KOPT-K1 (cell line): ENCODE measurements around the gene CCDC116.
"Not testable (repeated sequence)": the region's sequence is repeated elsewhere in the genome, so short reads cannot be mapped to it uniquely, and the experiment has no call there.

Source experiments
- H3K27ac ChIP-seq: fragments of 200-600 bp; sonication (generic); 2 replicates; pipeline ENCODE4 v1.5.1; 2016; ENCODE audit warnings: antibody characterized with exemption, mild to moderate bottlenecking, low read depth, low read length; ENCODE audit not compliant: poor library complexity, severe bottlenecking
- H3K36me3 ChIP-seq: fragments of 200-600 bp; sonication (generic); 2 replicates; pipeline ENCODE4 v1.5.1; 2017; ENCODE audit warnings: antibody characterized with exemption, mild to moderate bottlenecking, low read length, moderate library complexity; ENCODE audit not compliant: insufficient read depth
- H3K9me3 ChIP-seq: fragments of 200-600 bp; sonication (generic); 2 replicates; pipeline ENCODE4 v1.5.1; 2017; ENCODE audit warnings: antibody characterized with exemption, low read length, mild to moderate bottlenecking; ENCODE audit not compliant: insufficient read depth, poor library complexity, severe bottlenecking

Gene CCDC116, protein sequence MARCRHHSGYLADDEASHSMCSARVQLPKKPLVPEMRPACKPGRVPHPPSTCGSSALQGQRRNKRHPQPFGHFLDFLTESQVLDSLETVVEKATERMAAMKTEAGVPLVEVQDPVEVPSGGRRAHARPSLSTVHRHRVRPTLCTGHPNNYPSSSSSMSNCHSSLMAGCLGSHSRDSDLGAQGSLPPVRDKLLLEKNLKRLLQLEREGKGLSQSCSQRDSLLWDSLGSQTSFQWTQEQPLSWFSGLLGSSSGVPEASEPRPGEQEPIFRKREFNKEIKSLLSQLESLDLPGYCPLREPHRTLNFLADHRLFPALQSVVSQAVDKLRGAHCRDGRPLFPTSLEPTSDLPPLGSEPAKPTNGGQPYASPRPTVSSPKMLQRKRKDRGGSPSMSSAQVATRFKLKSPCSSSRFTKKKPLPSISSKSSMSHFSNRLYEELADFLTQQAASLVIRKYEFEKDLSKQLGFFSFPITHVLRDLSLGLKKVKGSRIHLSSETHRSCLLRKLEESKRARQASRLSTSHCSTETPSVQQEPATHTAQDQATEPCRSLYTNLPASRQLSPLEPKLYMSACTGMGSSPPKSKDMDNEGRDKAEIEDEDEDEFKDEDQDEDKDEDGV

DNA sequence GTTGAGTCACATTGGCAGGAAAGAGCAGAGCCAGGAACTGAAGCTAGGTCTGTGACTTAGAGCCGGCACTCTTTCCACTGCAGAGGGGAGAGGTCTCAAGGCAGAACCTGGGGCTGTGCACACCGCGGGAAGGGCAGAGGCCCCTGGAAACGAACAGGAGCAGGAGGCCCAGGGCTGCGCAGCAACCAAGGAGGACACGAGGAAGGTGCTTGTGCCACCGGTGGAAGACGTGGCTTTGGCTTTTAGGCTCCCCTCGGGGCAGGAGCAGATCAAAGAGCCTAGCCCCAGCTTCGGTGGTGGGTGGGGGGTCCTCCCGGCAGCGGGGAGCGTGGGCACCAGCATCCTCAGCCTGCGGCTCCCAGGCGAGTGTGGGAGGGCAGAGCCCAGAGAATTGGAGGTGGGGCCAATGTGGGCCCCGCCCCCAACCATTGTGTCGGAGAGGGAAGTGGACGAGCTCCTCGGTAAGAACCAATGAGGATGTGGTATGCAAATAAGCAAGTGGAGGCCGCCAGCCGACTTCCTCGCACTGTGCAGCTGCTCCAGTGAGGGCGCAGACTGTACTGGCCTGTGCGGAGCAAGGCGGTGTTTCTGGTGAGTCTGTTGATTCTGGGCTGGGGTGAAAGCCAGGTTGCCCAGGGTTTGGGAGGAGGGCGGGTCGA lies at the start of gene CCDC116:
CCDC116 (plus strand) TSS at position 524 of the 659 bp plus-strand sequence. CDS start 422 bp downstream, outside the sequence.
- Histone ChIP-seq H3K36me3 (peaks cover 13% of the 10 kb centered on the region), H3K27ac (peak within 1 kb of the TSS; percentile 59), H3K9me3 (no peaks in the 10 kb centered on the region)

DNA sequence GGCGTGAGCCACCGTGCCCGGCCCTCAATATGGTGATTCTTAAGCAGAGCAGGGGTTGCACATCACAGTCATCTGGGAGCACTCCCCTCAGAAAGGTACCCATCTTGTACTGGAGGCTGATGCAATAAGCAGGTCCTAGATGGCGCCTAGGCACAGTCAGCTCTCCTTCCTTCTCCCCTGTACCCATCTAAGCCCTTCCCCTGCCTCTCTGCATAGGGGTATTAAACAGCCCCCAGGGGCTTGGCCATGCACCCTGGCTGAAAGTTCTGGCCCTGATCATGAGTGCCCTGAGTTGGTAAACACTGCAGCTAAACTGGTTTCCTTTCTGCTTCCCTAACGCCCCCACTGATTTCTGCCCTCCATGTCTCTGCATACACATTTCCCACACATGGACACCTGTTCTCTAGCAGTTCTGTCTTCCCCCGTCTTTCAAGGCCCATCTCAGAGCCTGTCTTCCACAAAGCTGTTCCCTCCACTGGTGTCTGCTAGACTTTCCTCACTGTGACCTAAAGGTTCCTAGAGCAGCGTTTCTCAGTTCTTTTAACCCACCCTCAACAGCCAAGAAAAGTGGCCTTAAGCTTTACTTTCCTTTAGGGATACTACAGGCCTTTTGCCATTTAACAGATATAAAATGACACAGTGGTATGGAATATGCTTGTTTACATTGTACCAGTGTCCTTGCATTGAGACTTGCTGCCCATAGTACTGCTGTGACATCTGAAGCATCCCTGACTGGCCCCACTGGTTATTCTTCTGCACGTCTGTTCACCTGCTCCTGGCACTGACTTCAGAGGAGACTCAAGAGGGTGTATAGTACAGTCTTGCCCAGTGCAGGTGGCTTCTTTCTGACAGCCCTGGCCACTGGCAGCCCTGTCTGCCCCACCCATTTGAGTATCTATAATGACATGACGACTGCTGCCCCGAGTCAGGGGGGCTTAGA lies 49.5 kb upstream of the CCDC116 start:
- peaks cover 32% of the 10 kb centered on the region for H3K36me3 ChIP-seq
- H3K27ac ChIP-seq, result no peak overlapping the region
- no peaks in the 10 kb centered on the region for H3K9me3 ChIP-seq

DNA sequence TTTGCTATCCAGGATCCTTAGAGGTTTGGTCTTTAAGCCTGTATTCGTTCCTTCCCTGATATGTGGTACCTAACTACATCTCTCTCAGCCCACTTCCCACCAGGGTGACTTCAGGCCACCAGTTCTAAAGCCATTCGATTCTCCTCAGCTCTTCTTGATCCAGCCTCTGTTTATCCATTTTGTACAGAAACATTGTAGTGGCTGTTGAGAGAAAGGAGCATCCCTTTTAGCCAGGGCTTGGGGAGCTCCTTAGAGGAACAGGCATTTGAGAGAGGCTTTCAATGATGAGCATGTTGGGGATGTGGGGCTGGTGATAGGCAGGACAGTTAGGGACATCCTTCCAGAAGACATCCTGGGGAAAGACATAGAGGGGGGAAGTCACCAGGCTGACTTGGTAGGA lies 47.2 kb upstream of the CCDC116 start:
- no peak overlapping the region for H3K27ac ChIP-seq
- H3K9me3 ChIP-seq, result no peaks in the 10 kb centered on the region
- peaks cover 36% of the 10 kb centered on the region for H3K36me3 ChIP-seq

DNA sequence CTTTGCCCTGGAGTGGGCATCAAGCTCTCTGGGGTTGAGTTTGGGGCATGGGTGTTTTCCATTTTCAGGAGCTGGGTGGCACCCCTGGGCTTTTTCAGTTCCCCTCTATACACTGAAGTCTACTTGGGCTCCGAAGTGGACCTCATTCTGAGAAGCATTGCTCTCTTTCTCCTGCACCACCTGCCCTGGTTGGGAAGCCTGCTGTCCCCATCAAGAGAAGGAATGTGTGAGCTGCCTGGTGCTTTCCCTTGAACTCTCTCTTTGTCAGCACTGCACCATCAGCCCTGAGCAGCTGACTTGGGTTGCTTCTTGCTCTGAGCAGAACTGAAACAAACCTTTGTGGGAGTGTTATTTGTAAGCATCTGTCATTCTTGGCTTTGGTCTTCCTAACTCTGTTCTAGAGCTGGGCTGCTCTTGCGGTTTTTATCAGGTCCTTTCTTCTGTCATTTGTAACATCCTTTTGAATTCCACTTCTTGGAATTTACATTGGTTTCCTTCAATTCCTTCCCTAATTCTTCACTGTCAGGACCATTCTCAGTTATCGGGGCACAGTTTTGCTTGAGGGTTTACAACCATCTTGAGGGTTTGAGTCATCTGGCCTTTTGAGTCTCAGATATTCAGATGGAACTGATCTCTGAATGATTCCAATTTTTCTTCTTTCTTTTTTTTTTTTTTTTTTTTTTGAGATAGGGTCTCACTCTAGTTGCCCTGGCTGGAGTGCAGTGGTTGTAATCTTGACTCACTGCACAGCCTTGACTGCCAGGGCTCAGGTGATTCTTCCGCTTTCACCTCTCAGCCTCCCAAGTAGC lies 44.6 kb upstream of the CCDC116 start:
- Histone ChIP-seq H3K36me3 (peaks cover 59% of the 10 kb centered on the region), H3K27ac (no peak overlapping the region), H3K9me3 (no peaks in the 10 kb centered on the region)

DNA sequence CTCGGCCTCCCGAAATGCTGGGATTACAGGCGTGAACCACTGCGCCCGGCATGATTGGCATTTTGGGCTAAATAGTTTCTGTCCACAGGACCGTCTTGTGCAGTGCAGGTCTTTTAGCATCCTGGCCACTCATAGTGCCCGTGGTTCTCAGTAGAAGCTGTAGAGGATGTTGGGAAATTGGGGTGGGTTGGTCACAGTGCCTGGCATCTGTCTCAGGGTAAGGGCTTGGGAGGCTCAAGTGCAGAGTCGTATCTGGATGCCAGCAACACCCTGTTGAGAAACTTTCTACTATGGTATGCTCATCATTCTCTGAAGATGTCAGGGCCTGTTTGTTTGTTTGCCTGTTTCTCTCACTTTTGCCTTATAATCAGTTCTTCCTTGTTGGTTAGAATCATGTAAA lies 43.2 kb upstream of the CCDC116 start:
- H3K9me3 ChIP-seq, result no peaks in the 10 kb centered on the region
- no peak overlapping the region for H3K27ac ChIP-seq
- peaks cover 67% of the 10 kb centered on the region for H3K36me3 ChIP-seq

DNA sequence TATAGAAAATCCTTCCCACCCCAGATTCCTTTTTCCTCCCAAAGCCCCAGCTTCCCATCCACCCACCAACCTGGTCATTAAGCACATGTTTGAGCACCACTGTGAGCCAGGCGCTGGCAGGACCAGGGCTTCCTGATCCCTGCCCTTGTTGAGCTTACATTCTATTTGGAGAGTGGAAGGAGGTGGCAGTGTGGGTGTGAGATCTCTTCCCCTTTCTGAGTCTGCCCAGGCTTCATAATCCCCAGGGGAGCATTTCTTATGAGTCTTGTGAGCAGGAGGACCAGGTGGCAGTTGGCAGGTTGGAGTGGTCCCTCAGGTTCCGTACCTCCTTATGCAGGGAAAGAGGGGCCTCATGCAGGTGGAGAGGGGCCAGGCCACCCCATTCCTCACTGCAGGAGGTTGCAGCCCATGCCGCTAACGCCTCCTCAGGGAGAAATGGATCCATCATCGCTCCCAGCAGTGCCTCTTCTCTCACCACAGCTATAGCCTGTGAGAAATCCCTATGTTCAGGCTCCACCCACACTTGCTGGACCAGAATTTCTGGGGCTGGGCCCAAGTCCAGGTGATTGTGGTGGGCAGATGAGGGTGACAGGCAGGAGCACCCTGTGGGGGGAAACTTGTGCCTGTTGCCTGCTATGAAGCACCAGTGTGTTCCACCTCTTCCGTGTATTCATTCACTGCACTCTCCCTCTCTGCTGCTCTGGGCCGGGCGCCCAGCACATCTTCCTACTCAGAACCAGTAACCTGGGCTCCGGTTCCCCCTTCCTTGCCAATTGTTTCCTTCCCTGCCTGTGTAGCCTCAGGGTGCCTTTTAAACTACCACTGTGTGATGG lies 41.5 kb upstream of the CCDC116 start:
- Histone ChIP-seq H3K36me3 (peaks cover 73% of the 10 kb centered on the region), H3K27ac (no peak overlapping the region), H3K9me3 (no peaks in the 10 kb centered on the region)

DNA sequence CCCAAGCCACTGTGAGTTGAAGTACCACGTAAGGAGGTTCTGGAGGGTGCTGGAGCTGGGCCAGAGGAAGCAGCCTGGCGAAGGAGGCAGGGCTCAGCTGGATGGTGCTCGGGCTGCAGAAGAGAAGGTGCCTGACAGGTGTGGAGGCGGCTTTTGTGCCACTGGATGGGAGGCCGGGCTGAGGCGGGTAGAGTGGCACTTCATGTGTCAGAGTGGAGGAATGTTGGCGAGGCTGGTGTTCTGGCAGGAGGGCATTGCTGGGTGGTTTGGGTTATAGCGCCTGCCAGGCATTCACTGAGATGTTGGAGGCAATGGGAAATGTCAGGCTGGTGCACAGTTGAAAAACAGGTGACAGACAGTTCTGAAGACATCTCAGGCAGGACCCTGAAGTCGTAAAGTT lies 40.9 kb upstream of the CCDC116 start:
- Histone ChIP-seq H3K36me3 (peaks cover 79% of the 10 kb centered on the region), H3K9me3 (no peaks in the 10 kb centered on the region), H3K27ac (no peak overlapping the region)

DNA sequence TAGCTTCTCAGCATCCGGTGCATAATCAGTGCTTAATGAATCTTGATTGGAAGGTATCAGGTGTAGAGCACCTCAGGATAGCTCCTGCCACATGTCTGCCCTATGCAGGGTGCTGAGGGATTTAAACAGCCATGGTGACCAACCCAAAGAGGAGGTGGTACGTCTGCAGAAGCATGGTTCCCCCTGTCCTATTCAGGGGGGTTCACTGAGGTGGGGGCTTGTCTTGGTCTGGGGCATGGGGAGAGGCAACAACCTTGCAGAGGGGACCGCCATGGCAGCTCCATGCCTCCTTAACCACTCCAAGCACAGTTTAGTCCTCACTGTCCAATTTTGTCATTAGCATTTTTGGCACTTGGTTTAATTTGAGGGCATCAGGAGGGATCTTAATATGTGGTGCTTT lies 40.1 kb upstream of the CCDC116 start:
- Histone ChIP-seq H3K9me3 (no peaks in the 10 kb centered on the region), H3K27ac (no peak overlapping the region), H3K36me3 (peaks cover 82% of the 10 kb centered on the region)

DNA sequence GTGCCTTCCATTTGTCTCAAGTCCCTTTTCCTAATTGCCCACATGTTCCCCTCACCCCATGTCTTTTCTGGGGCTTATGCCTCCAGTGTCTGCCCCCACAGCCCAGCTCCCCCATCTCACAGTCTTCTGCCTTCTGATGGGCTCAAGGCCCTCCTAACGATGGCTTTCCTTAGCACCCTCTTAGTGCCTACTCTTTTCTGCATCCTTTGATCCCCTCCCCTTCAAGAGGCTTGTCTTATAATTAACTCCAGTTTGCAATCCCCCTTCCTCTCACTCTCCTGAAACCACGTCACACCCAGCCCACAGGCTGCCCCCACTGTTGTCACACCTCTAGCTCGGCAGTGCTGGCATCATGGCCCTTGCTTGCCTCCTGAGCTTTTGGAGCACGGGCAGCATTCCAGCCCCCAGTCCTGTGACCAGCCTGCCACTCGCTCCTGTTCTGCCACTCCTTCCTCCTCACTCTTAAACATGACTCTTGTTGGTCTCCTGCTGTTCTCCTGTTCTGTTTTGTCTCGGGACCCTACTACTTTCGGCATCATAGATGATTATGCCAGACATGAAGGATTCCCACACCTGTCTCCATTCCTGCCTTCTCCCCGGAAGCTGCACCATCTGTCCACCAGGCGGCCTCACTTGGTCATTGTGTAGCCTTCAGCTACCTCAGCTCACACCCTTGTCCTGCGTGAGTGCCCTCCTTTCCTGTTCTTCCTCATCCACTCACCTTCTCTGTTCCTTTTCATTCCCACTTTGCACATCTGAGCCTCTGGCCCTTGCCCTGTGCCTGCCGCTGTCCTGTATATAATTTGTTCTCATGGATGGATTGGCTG lies 38.9 kb upstream of the CCDC116 start:
- no peak overlapping the region for H3K27ac ChIP-seq
- no peaks in the 10 kb centered on the region for H3K9me3 ChIP-seq
- H3K36me3 ChIP-seq, result peaks cover 75% of the 10 kb centered on the region

DNA sequence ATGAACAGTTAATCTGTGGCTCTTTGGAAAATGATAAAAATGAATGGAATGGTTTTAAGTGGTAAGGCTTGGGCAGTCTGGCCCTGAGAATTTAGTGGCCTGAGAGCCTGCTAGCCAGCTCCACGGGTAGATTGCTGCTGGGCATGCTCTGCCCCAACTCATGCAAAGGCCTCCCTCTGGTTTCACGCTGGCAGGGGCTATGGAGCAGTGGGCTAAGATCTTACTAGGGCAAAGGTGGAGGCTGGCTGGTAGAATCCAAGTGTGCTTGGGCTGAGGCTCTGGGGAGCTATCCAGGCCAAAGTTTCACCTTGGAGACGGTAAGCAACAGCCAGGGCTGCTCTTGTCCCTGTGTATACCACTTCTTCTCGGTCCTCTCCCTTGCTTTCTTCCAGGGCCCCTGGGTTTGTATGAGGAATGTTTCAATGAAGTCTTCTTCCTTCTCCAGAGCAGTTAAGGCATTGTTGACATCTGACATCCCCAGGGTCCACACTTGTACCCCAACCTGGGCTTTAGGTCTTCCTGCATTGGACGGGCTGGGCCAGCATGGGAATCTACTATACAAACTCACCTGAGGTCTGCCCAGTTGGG lies 37.6 kb upstream of the CCDC116 start:
- Histone ChIP-seq H3K9me3 (no peaks in the 10 kb centered on the region), H3K36me3 (peaks cover 79% of the 10 kb centered on the region)

DNA sequence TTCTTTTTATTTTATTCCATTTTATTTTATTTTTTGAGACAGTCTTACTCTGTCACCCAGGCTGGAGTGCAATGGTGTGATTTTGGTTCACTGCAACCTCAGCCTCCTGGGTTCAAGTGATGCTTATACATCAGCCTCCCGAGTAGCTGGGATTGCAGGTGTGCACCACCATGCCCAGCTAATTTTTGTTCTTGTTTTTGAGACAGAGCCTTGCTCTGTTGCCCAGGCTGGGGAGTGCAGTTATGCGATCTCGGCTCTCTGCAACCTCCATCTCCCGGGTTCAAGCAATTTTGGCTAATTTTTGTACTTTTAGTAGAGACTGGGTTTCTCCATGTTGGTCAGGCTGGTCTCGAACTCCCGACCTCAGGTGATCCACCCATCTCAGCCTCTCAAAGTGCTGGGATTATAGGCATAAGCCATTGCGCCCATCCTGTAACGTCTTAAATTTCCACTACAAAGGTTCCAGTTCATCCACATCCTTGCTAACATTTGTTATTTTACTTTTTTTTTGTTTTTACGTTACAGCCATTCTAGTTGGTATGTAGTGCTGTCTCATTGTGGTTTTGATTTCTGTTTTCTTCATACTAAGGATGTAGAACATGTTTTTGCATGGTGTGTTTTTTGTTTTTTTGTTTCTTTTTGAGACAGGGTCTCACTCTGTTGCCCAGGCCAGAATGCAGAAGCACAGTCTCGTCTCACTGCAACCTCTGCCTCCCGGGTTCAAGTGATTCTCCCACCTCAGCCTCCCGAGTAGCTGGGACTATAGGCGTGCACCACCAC lies 36.0 kb upstream of the CCDC116 start:
- H3K36me3 ChIP-seq, result peaks cover 75% of the 10 kb centered on the region
- not testable (repeated sequence) for H3K27ac ChIP-seq

More for the DNA sequence above, 37.6 kb upstream of the CCDC116 start:
- no peak overlapping the region for H3K27ac ChIP-seq

DNA sequence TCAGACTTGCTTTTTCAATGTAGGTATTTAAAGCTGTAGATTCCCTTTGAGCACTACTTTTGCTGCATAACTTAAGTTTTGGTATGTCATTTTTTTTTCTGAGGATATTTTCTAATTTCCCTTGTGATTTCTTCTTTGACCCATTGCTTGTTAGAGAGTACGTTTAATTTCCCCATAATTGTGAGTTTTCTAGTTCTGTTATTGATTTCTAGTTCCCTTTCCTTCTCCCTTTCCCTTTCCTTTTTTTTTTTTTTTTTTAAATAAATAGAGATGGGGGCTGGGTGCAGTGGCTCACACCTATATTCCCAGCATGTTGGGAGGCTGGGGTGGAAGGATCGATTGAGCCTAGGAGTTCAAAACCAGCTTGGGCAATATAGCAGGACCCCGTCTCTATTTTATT lies 34.3 kb upstream of the CCDC116 start:
- Histone ChIP-seq H3K36me3 (peaks cover 69% of the 10 kb centered on the region), H3K27ac (no peak overlapping the region), H3K9me3 (no peaks in the 10 kb centered on the region)

More for the DNA sequence above, 36.0 kb upstream of the CCDC116 start:
- not testable (repeated sequence) for H3K9me3 ChIP-seq
